ENCODE results near the gene RTRAF.

RTRAF gene

GRCh38 chr14:52007211-52007610 is 17.9 kb downstream of the RTRAF start:
- Histone ChIP-seq H3K27ac (replicated peaks) (no peak overlapping the region), H3K27me3 (ENCODE audit: insufficient read depth, poor library complexity, severe bottlenecking) (no peaks in the 10 kb centered on the region), H3K4me3 (replicated peaks; ENCODE audit: insufficient read depth, low read length) (no peak overlapping the region)
- no peak for TF ChIP-seq GABPA (IDR thresholded peaks at IDR 0.05; ENCODE audit: low read depth)
- TF ChIP-seq REST (IDR thresholded peaks at IDR 0.05; ENCODE audit: insufficient replicate concordance, low read depth) = no peak
- TF ChIP-seq SPI1 (IDR thresholded peaks at IDR 0.05; ENCODE audit: borderline replicate concordance, low read depth) = no peak
- TF ChIP-seq POLR2AphosphoS5 (IDR thresholded peaks at IDR 0.05; ENCODE audit: low read depth) = no peak
- no peak for TF ChIP-seq CTCF (IDR thresholded peaks at IDR 0.05; ENCODE audit: insufficient read depth, low read length)
- DNase-seq (ENCODE audit: low read depth in 1 of 2, low spot score in 1 of 2) = no peak

- Histone ChIP-seq H3K27me3 (ENCODE audit: insufficient read depth, poor library complexity, severe bottlenecking) (no peaks in the 10 kb centered on the region), H3K27ac (replicated peaks) (no peak overlapping the region), H3K4me3 (replicated peaks; ENCODE audit: insufficient read depth, low read length) (no peak overlapping the region)
- DNase-seq (ENCODE audit: low read depth in 1 of 2, low spot score in 1 of 2) = no peak
- TF ChIP-seq POLR2AphosphoS5 (IDR thresholded peaks at IDR 0.05; ENCODE audit: low read depth) (no peak), CTCF (IDR thresholded peaks at IDR 0.05; ENCODE audit: insufficient read depth, low read length) (no peak), REST (IDR thresholded peaks at IDR 0.05; ENCODE audit: insufficient replicate concordance, low read depth) (no peak), SPI1 (IDR thresholded peaks at IDR 0.05; ENCODE audit: borderline replicate concordance, low read depth) (no peak), GABPA (IDR thresholded peaks at IDR 0.05; ENCODE audit: low read depth) (no peak)
Observed at GRCh38 chr14:52007637-52008036, 18.3 kb downstream of the RTRAF start.

- Histone ChIP-seq H3K27me3 (ENCODE audit: insufficient read depth, poor library complexity, severe bottlenecking) (no peaks in the 10 kb centered on the region), H3K4me3 (replicated peaks; ENCODE audit: insufficient read depth, low read length) (no peak overlapping the region), H3K27ac (replicated peaks) (no peak overlapping the region)
- no peak for DNase-seq (ENCODE audit: low read depth in 1 of 2, low spot score in 1 of 2)
- TF ChIP-seq CTCF (IDR thresholded peaks at IDR 0.05; ENCODE audit: insufficient read depth, low read length) = no peak
- no peak for TF ChIP-seq GABPA (IDR thresholded peaks at IDR 0.05; ENCODE audit: low read depth)
- TF ChIP-seq REST (IDR thresholded peaks at IDR 0.05; ENCODE audit: insufficient replicate concordance, low read depth) = no peak
- no peak for TF ChIP-seq SPI1 (IDR thresholded peaks at IDR 0.05; ENCODE audit: borderline replicate concordance, low read depth)
- TF ChIP-seq POLR2AphosphoS5 (IDR thresholded peaks at IDR 0.05; ENCODE audit: low read depth) = no peak
Observed at GRCh38 chr14:52008136-52008535, 18.8 kb downstream of the RTRAF start.

All from HL-60 (cell line).